ENCODE measurements around the gene RAP1B.
"Not testable (repeated sequence)": the region's sequence is repeated elsewhere in the genome, so short reads cannot be mapped to it uniquely, and the experiment has no call there.

The RAP1B gene

GRCh38 chr12:68633614-68634558 is 23.2 kb downstream of the RAP1B start:
- no peak for DNase-seq (ENCODE audit: low read depth in 3 of 3)

- no peak for DNase-seq (ENCODE audit: low read depth in 3 of 3)
These were observed 25.6 kb downstream of the RAP1B start for GRCh38 chr12:68636268-68636667.

DNA sequence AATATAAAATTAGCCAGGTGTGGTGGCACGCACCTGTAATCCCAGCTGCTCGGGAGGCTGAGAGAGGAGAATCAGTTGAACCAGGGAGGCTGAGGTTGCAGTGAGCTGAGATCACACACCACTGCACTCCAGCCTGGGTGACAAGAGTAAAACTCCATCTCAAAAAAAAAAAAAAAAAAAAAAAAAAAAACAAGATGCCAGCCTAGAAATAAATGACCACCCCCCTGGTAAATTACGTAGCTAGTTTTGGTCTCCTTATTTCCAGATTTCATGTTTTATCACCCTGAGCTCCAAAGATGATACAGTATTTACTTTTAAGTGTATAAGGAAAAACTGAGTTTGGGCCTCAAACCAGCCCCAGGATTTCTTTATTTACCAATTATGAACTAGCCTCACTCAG is 26.7 kb downstream of the RAP1B start:
- not testable (repeated sequence) for DNase-seq (ENCODE audit: low read depth in 3 of 3)

DNA sequence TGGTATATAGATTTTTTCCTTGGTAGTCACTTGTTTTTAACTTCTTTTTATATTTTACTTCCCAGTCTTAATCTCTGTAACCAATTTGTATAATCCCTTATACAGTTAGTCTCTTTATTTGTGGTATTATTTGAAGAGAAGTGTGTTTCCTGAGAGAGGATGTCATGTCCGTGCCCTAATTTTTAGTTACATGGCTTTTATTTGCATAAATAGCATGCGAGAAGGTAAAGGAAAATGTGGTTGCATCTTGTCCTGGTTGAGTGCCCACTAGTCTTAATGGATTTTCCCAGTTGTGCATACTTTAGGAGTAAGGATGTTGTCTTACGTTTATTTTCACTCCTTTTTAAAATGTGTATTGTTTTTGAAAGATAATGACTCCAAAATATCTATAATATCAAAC is 27.5 kb downstream of the RAP1B start:
- no peak for DNase-seq (ENCODE audit: low read depth in 3 of 3)

- DNase-seq (ENCODE audit: low read depth in 3 of 3) = no peak
These were observed 28.2 kb downstream of the RAP1B start for GRCh38 chr12:68638721-68639395.

- DNase-seq (ENCODE audit: low read depth in 3 of 3) = no peak
These were observed 28.7 kb downstream of the RAP1B start for GRCh38 chr12:68639396-68639767.

- peak; percentile 15 to 33 (median 20) for DNase-seq (ENCODE audit: low read depth in 3 of 3)
These were observed 30.4 kb downstream of the RAP1B start for GRCh38 chr12:68641138-68641537.

GRCh38 chr12:68646484-68646883 is 35.8 kb downstream of the RAP1B start:
- DNase-seq (ENCODE audit: low read depth in 3 of 3) = no peak

GRCh38 chr12:68647507-68647906 is 36.8 kb downstream of the RAP1B start:
- no peak for DNase-seq (ENCODE audit: low read depth in 3 of 3)

GRCh38 chr12:68648179-68648578 is 37.5 kb downstream of the RAP1B start:
- DNase-seq (ENCODE audit: low read depth in 3 of 3) = no peak

DNA sequence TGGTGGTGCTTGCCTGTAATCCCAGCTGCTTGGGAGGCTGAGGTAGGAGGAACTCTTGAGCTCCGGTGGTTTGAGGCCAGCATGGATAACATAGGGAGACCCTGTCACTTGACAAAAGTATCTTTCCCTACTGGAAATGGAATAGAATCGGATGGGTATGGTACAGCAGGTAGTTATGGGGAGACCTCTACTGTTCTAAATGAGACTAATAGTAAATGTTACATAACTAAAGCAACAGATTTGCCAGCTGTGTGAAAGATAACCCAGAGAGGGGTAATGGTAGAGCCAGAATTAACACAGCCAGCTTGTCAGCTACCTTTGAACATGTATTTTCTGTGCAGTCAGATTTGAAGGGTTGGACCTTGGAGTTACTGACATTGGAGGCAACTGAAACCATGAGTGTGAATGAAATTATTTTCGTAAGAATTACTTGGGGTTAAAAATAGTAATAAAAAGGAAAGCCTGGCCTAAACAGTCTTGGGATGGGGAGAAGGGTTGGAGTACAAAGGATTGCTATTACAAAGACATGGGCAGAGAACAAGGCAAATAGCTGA is 54.4 kb downstream of the RAP1B start:
- DNase-seq (ENCODE audit: low read depth in 3 of 3) = no peak

GRCh38 chr12:68667291-68667690 is 56.6 kb downstream of the RAP1B start:
- DNase-seq (ENCODE audit: low read depth in 3 of 3) = no peak

DNA sequence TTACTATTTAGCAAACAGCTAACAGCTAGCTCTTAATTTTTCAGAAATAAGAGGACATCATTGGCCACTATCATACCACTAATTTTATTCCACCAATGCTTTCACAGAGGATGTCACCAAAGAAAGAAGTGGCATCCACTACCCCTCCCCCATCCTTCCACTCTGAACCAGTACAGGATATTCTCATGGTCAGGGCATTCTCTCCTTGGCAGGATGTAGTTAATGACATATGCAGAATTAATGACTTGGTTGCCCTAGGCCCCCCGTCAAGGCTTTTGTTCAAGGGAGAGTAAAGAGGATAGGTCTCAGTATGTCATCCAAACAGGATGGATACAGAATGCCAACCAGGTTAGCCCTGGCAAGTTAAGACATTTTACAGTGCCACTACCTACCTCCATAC is 57.2 kb downstream of the RAP1B start:
- no peak for DNase-seq (ENCODE audit: low read depth in 3 of 3)

- DNase-seq (ENCODE audit: low read depth in 3 of 3) = no peak
These were observed 60.5 kb downstream of the RAP1B start for GRCh38 chr12:68671179-68671578.

DNA sequence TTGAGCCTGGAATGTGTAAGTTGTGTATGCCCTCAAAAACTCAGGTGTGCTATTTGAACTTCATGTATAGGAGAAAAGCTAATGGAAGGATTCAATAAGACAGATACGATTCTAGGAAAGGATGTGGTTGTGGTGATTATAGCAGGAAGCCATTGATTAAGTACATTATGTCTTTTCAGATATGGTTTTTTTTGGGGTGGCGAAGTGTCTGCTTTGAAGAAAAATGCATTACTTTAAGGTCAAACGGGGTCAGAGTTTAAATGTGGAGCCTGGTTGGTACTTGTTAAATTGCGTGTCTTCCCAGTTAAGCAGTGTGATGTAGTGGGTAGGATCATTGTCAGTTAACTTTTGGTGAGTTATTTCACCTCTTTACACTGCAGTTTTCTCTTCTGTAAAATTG is 63.1 kb downstream of the RAP1B start:
- DNase-seq (ENCODE audit: low read depth in 3 of 3) = no peak

DNA sequence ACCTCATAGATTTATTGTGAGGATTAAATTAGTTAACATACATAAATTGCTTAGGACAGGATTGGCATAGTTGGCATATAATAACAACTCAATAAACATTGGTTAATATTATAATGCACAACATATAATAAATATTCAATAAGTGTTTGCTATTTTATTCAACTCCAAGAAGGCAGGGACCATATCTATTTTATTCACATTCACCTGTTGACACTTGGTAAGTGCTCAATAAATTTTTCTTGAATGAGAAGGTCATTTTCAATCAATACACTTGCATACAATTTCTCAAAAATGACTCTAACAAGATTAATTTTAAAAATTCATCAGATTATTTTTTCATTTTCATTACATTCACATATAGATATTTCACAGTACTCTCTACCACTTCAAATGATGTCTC is 63.7 kb downstream of the RAP1B start:
- no peak for DNase-seq (ENCODE audit: low read depth in 3 of 3)

- DNase-seq (ENCODE audit: low read depth in 3 of 3) = peak in 2 of 3 donors; percentile 16 to 49
These were observed 64.6 kb downstream of the RAP1B start for GRCh38 chr12:68675101-68675842.

DNA sequence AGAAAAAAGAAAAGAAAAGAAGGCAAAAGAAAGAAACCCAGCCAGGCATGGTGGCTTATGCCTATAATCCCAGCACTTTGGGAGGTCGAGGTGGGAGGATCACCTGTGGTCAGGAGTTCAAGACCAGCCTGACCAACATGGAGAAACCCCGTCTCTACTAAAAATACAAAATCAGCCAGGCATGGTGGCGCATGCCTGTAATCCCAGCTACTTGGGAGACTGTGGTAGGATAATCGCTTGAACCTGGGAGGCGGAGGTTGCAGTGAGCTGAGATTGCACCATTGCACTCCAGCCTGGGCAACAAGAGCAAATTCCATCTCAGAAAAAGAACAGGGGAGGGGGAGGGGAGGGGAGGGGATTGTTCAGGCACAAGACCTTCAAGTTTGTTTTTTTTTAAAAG is 66.2 kb downstream of the RAP1B start:
- not testable (repeated sequence) for DNase-seq (ENCODE audit: low read depth in 3 of 3)

DNA sequence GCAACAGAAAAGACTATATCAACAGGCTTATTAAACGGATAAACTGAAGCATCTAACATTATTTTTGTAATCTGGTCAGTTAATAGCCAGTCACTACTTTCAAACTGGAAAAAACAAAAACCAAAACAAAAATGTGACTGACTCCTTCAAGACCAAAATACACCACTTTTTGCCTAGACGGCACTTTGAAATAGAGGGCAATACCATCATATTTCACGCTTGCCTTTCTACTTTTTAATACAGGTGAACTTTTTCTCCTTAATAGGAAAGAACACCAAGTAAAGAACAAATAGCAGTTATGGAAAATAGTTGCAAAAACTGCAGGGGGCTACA is 75.5 kb downstream of the RAP1B start:
- no peak for DNase-seq (ENCODE audit: low read depth in 3 of 3)

DNA sequence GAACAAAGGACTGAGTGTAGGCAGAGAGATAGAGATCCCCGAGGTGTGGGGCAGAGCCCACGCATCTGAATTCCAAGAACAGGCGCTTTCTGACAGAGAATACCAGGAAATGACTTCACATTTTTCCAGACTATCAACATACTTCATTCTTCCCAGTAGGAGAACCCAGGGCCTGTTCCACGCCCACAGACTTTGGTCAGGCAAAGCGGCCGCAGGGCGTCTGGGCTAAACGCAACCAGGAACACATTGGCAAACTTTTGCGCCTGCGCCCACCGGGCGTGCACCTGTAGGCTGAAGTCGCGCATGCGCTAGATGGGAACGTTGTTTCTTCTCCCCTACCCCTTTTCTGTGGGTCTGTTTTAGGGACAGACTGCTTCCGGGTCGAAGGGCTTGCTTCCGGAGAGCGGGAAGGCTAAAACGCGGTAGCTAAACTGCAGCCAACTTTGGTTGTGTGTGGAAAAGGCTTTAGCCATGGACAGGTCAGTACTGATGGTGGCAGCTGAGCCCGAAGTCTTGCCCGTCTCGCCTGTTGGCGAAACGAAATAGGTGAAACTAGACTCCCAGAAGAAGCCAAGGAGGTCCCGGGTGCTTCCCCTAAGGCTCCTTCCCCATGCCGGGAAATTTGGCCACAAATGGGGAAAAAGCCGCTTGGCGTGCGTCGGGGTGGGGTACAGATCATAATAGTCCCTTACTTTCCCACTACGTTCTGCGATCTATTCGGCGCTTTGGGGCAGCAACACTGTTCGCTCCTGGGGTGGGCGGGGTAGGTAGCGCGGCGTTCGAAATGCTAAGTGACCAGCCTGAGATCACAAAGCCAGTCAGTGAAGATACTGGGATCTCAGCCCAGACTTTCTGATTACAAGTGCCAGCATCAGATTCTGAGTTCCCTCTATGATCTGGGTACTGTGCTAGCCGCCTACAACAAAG is 76.2 kb downstream of the RAP1B start, which contains the start of gene NUP107:
Gene NUP107, plus strand, starts transcription at position 384 of the 927 bp plus-strand sequence. Its CDS starts 88 bp downstream, at position 472.
- DNase-seq (ENCODE audit: low read depth in 3 of 3) = peak; percentile 94 to 98 (median 96)

GRCh38 chr12:68695454-68695853 is 84.8 kb downstream of the RAP1B start:
- no peak for DNase-seq (ENCODE audit: low read depth in 3 of 3)

Data from stimulated activated CD4-positive, alpha-beta T cell treated with anti-CD3 and anti-CD28 coated beads, TNF-alpha, amount 100 ng/mL, for 48 hours (primary cell).